ENCODE data around the gene SLC6A19. TPM values are rescaled to one million over a fixed set of nuclear protein-coding genes. Genes with fewer than 3 reads are reported as not detected.

SLC6A19 gene
- total and polyA plus RNA-seq, 10 of the 15 experiments (the other 5 are each of a cell fraction or from before 2014, with no cell fraction given) = 0.01 to 0.03 TPM; not detected in 8

DNA sequence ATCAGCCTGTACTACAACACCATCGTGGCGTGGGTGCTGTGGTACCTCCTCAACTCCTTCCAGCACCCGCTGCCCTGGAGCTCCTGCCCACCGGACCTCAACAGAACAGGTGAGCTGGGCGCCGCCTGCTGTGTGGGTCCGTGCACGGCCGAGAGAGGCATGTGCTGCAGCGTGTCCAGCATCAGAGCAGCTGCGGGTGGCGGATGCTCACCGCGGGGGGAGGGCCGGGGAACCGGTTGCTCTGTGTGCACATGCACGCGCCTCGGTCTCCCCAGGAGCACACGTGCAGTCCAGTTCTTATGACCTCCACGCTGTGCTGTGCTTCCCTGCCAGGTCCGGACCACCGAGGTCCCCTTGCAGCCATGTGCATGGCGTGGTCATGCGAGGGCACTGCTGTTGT is 31.4 kb downstream of the SLC6A19 start:
- H3K27ac ChIP-seq (ENCODE audit: control insufficient read depth, insufficient read depth) = no peak overlapping the region
- FAIRE-seq (no peak), ATAC-seq (no peak), DNase-seq (ENCODE audit: low read depth, low spot score) (no peak)
- H3K9me3 ChIP-seq (replicated peaks; ENCODE audit: control insufficient read depth, insufficient read depth, low read length) = peaks cover 2% of the 10 kb centered on the region; the same call in 2 of the 3 replicates
- H3K4me3 ChIP-seq = no peak overlapping the region
- no peaks in the 10 kb centered on the region for H4K20me1 ChIP-seq (ENCODE audit: control insufficient read depth, insufficient read depth)
- 73% methylated on average over 25 of the region's 25 CpGs for WGBS (ENCODE audit: insufficient coverage, insufficient replicate concordance, low lambda C conversion rate, missing lambda C conversion rate)
- POLR2A ChIA-PET = no interaction called here
- H3K4me2 ChIP-seq (ENCODE audit: control insufficient read depth, insufficient read depth) = no peak overlapping the region
- H3K36me3 ChIP-seq (ENCODE audit: control insufficient read depth in 2 of 2, insufficient read depth in 2 of 2, low read length in 1 of 2) = no peaks in the 10 kb centered on the region
- SMC1A ChIA-PET (ENCODE audit: uncharacterized antibody, unreplicated experiment) = no interaction called here
- H2AFZ ChIP-seq (ENCODE audit: control insufficient read depth, low read depth, low read length) = no peak overlapping the region
- intact Hi-C loops (cut with micrococcal nuclease; ENCODE audit: unreplicated experiment) (no loop called here), in situ Hi-C loops (cut with MboI) (no loop called here)
- no peak overlapping the region for H3K9ac ChIP-seq (ENCODE audit: control insufficient read depth, insufficient read depth, low read length)
- no TSS peak for BruUV-seq (replicated peaks)
- no peaks in the 10 kb centered on the region for H3K79me2 ChIP-seq (ENCODE audit: control insufficient read depth, insufficient read depth, low read length)
- CTCF ChIA-PET = no interaction called here
- RAD21 ChIA-PET (ENCODE audit: unreplicated experiment) = no interaction called here
- no peaks in the 10 kb centered on the region for H3K4me1 ChIP-seq (ENCODE audit: control insufficient read depth, insufficient read depth, low read length)
- H3K27me3 ChIP-seq (replicated peaks in 1 of 2; ENCODE audit: control insufficient read depth in 2 of 2, insufficient read depth in 2 of 2, low read length in 1 of 2) = no peaks in the 10 kb centered on the region; a peak in 2 of 4 replicates
- TF ChIP-seq, protein P1, sequence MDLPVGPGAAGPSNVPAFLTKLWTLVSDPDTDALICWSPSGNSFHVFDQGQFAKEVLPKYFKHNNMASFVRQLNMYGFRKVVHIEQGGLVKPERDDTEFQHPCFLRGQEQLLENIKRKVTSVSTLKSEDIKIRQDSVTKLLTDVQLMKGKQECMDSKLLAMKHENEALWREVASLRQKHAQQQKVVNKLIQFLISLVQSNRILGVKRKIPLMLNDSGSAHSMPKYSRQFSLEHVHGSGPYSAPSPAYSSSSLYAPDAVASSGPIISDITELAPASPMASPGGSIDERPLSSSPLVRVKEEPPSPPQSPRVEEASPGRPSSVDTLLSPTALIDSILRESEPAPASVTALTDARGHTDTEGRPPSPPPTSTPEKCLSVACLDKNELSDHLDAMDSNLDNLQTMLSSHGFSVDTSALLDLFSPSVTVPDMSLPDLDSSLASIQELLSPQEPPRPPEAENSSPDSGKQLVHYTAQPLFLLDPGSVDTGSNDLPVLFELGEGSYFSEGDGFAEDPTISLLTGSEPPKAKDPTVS (IDR thresholded peaks at IDR 0.05; ENCODE audit: low read depth, low read length) = no peak
- TF ChIP-seq, protein P2, sequence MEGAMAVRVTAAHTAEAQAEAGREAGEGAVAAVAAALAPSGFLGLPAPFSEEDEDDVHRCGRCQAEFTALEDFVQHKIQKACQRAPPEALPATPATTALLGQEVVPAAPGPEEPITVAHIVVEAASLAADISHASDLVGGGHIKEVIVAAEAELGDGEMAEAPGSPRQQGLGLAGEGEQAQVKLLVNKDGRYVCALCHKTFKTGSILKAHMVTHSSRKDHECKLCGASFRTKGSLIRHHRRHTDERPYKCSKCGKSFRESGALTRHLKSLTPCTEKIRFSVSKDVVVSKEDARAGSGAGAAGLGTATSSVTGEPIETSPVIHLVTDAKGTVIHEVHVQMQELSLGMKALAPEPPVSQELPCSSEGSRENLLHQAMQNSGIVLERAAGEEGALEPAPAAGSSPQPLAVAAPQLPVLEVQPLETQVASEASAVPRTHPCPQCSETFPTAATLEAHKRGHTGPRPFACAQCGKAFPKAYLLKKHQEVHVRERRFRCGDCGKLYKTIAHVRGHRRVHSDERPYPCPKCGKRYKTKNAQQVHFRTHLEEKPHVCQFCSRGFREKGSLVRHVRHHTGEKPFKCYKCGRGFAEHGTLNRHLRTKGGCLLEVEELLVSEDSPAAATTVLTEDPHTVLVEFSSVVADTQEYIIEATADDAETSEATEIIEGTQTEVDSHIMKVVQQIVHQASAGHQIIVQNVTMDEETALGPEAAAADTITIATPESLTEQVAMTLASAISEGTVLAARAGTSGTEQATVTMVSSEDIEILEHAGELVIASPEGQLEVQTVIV (IDR thresholded peaks at IDR 0.05; ENCODE audit: borderline replicate concordance, partially characterized antibody) = no peak
- TF ChIP-seq EGR1 (IDR thresholded peaks at IDR 0.05; ENCODE audit: borderline replicate concordance in 1 of 2, low read depth in 2 of 2, low read length in 2 of 2) (no peak), PAX5 (IDR thresholded peaks at IDR 0.05; ENCODE audit: borderline replicate concordance, low read depth, low read length) (no peak), MEF2B (IDR thresholded peaks at IDR 0.05; ENCODE audit: partially characterized antibody, poor library complexity, severe bottlenecking) (no peak), NFIC (IDR thresholded peaks at IDR 0.05; ENCODE audit: low read depth, low read length) (no peak), CBX5 (IDR thresholded peaks at IDR 0.05; ENCODE audit: low read depth) (no peak), ZNF274 (IDR thresholded peaks at IDR 0.05; ENCODE audit: insufficient read depth, insufficient read length) (no peak), HDAC6 (IDR thresholded peaks at IDR 0.05; ENCODE audit: unreplicated experiment) (no peak), JUND (IDR thresholded peaks at IDR 0.05; ENCODE audit: low read depth, low read length) (no peak), RFX5 (IDR thresholded peaks at IDR 0.05; ENCODE audit: low read depth, low read length) (no peak), NFYB (IDR thresholded peaks at IDR 0.05; ENCODE audit: insufficient read depth, low read depth, low read length) (no peak), CBX3 (IDR thresholded peaks at IDR 0.05; ENCODE audit: borderline replicate concordance, low read depth) (no peak), FOXK2 (IDR thresholded peaks at IDR 0.05) (no peak), RAD21 (IDR thresholded peaks at IDR 0.05; ENCODE audit: insufficient read depth, low read depth, low read length) (no peak), ETV6 (conservative IDR thresholded peaks at IDR 0.05 in 1 of 2, IDR thresholded peaks at IDR 0.05 in 1 of 2; ENCODE audit: borderline replicate concordance in 1 of 2, low read depth in 1 of 2) (no peak)
- TF ChIP-seq, protein P3, sequence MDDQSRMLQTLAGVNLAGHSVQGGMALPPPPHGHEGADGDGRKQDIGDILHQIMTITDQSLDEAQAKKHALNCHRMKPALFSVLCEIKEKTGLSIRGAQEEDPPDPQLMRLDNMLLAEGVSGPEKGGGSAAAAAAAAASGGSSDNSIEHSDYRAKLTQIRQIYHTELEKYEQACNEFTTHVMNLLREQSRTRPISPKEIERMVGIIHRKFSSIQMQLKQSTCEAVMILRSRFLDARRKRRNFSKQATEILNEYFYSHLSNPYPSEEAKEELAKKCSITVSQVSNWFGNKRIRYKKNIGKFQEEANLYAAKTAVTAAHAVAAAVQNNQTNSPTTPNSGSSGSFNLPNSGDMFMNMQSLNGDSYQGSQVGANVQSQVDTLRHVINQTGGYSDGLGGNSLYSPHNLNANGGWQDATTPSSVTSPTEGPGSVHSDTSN (IDR thresholded peaks at IDR 0.05; ENCODE audit: insufficient replicate concordance, low read depth, low read length) = no peak
- TF ChIP-seq, protein P4, sequence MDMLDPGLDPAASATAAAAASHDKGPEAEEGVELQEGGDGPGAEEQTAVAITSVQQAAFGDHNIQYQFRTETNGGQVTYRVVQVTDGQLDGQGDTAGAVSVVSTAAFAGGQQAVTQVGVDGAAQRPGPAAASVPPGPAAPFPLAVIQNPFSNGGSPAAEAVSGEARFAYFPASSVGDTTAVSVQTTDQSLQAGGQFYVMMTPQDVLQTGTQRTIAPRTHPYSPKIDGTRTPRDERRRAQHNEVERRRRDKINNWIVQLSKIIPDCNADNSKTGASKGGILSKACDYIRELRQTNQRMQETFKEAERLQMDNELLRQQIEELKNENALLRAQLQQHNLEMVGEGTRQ (IDR thresholded peaks at IDR 0.05; ENCODE audit: borderline replicate concordance, low read depth, low read length) = no peak

Measured in GM12878 (cell line).